Erythroblast (primary cell): Measurements from ENCODE around the gene NAP1L1.

ENCODE experiments used
- GATA1 ChIP-seq: IDR thresholded peaks from 2 replicates; pipeline ENCODE4 v1.6.1; 2011; ENCODE audit warnings: low read depth, mild to moderate bottlenecking, control low read depth, low read length, moderate library complexity
- POLR2A ChIP-seq: IDR thresholded peaks from 2 replicates; pipeline ENCODE4 v1.6.1; 2011; ENCODE audit warnings: mild to moderate bottlenecking, low read length

DNA sequence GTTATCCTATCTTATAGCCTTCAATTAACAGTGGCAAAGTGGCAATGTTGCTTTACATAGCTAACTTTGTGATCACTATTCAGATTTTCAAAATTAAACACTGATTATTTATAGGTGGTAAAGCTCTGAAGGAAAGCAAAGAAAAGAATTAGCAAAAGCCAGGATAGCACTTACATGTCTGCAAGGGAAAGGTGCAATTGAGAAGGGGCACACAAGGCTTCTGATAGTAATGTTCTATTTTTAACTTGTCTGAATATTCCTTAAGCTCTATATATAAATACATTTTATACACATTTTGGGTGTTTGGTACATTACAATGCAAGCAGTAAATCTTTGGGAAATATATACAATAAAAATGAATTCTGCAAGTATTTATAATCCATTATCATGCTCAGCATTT is 10.9 kb downstream of the NAP1L1 start:
- TF ChIP-seq POLR2A (no peak), GATA1 (no peak)
